ENCODE measurements around the gene DNAJC5G. TPM values are rescaled to one million over a fixed set of nuclear protein-coding genes. Genes with fewer than 3 reads are reported as not detected.

Gene DNAJC5G
- total and polyA plus RNA-seq, 2 of the 13 experiments (the other 11 are each of a cell fraction or from before 2014, with no cell fraction given), result 0.05 TPM; not detected in 1

DNA sequence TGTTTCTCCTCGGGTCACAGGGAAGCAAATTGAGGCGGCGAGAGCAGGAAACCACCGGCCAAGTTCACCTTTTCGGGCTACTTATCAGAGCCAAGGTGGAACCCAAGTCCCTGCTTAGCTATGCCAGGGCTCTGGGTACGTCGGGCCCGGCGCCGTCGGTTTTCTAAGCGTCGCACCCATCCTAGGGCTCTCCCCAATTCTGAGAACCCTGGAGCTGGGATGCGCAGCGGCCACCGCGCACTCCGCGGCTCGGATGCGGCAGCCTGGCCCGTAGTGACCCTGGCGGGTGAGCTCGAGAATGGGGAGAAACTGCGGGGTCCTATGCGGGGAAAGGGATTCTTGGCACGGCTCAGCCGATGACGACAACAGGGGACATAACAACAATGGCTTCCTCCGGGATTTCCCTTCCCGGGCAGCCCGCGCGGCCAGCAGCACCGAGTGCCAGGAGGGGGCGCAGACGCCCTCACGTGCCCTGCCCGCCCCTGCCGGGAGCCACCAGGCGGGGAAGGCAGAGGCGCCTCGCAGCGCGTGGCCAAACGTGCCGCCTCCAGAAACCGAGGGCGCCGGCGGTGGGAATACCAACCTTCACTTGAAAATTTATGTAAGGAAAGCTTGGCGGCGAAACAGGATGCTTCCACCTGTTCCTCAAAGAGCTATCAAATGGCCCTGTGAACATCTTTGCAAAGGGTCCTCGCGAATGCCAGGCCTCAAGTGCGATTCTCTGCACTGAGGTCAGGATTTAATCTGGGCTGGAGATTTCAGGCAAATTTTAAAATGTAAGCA lies 10.3 kb upstream of the DNAJC5G start (continued):
- TF ChIP-seq, protein P1, sequence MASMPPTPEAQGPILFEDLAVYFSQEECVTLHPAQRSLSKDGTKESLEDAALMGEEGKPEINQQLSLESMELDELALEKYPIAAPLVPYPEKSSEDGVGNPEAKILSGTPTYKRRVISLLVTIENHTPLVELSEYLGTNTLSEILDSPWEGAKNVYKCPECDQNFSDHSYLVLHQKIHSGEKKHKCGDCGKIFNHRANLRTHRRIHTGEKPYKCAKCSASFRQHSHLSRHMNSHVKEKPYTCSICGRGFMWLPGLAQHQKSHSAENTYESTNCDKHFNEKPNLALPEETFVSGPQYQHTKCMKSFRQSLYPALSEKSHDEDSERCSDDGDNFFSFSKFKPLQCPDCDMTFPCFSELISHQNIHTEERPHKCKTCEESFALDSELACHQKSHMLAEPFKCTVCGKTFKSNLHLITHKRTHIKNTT (CRISPR knock-in tag; IDR thresholded peaks at IDR 0.05), result no peak
- TF ChIP-seq NFE2L1 (CRISPR knock-in tag; IDR thresholded peaks at IDR 0.05; ENCODE audit: borderline replicate concordance), result no peak
- no peak for TF ChIP-seq NKX3-1 (CRISPR knock-in tag; IDR thresholded peaks at IDR 0.05)
- peak; percentile 63 for TF ChIP-seq FOXA3 (CRISPR knock-in tag; IDR thresholded peaks at IDR 0.05)
- TF ChIP-seq WIZ (CRISPR knock-in tag; IDR thresholded peaks at IDR 0.05), result no peak
- peak; percentile 85 for TF ChIP-seq PTBP1 (IDR thresholded peaks at IDR 0.05; ENCODE audit: low read depth, low read length, poor library complexity, severe bottlenecking)
- no peak for TF ChIP-seq MAFF (IDR thresholded peaks at IDR 0.05; ENCODE audit: low read depth, low read length)
- no peak for TF ChIP-seq MED8 (CRISPR knock-in tag; IDR thresholded peaks at IDR 0.05; ENCODE audit: insufficient replicate concordance)
- TF ChIP-seq FOXJ3 (CRISPR knock-in tag; IDR thresholded peaks at IDR 0.05; ENCODE audit: borderline replicate concordance), result no peak
- TF ChIP-seq, protein P2, sequence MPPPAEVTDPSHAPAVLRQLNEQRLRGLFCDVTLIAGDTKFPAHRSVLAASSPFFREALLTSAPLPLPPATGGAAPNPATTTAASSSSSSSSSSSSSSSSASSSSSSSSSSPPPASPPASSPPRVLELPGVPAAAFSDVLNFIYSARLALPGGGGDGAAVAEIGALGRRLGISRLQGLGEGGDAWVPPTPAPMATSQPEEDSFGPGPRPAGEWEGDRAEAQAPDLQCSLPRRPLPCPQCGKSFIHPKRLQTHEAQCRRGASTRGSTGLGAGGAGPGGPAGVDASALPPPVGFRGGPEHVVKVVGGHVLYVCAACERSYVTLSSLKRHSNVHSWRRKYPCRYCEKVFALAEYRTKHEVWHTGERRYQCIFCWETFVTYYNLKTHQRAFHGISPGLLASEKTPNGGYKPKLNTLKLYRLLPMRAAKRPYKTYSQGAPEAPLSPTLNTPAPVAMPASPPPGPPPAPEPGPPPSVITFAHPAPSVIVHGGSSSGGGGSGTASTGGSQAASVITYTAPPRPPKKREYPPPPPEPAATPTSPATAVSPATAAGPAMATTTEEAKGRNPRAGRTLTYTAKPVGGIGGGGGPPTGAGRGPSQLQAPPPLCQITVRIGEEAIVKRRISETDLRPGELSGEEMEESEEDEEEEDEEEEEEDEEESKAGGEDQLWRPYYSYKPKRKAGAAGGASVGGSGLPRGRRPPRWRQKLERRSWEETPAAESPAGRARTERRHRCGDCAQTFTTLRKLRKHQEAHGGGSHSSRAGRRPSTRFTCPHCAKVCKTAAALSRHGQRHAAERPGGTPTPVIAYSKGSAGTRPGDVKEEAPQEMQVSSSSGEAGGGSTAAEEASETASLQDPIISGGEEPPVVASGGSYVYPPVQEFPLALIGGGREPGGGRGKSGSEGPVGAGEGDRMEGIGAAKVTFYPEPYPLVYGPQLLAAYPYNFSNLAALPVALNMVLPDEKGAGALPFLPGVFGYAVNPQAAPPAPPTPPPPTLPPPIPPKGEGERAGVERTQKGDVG (CRISPR knock-in tag; IDR thresholded peaks at IDR 0.05; ENCODE audit: borderline replicate concordance), result no peak
- TF ChIP-seq ZNF775 (CRISPR knock-in tag; IDR thresholded peaks at IDR 0.05; ENCODE audit: borderline replicate concordance), result no peak
- TF ChIP-seq CHCHD3 (CRISPR knock-in tag; IDR thresholded peaks at IDR 0.05), result no peak
- TF ChIP-seq KDM2A (CRISPR knock-in tag; IDR thresholded peaks at IDR 0.05; ENCODE audit: borderline replicate concordance, low read depth), result peak; percentile 92
- TF ChIP-seq, protein P3, sequence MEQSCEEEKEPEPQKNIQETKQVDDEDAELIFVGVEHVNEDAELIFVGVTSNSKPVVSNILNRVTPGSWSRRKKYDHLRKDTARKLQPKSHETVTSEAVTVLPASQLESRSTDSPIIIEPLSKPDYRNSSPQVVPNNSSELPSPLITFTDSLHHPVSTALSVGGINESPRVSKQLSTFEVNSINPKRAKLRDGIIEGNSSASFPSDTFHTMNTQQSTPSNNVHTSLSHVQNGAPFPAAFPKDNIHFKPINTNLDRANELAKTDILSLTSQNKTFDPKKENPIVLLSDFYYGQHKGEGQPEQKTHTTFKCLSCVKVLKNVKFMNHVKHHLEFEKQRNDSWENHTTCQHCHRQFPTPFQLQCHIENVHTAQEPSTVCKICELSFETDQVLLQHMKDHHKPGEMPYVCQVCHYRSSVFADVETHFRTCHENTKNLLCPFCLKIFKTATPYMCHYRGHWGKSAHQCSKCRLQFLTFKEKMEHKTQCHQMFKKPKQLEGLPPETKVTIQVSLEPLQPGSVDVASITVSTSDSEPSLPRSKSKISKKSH (CRISPR knock-in tag; IDR thresholded peaks at IDR 0.05; ENCODE audit: borderline replicate concordance), result peak; percentile 19; the same call in 1 of the 2 replicates
- TF ChIP-seq RFXANK (CRISPR knock-in tag; IDR thresholded peaks at IDR 0.05), result no peak
- no peak for TF ChIP-seq ZNF737 (CRISPR knock-in tag; IDR thresholded peaks at IDR 0.05; ENCODE audit: borderline replicate concordance)
- peak; percentile 64; the same call in 1 of the 2 replicates for TF ChIP-seq ZSCAN25 (CRISPR knock-in tag; IDR thresholded peaks at IDR 0.05)
- TF ChIP-seq, protein P4, sequence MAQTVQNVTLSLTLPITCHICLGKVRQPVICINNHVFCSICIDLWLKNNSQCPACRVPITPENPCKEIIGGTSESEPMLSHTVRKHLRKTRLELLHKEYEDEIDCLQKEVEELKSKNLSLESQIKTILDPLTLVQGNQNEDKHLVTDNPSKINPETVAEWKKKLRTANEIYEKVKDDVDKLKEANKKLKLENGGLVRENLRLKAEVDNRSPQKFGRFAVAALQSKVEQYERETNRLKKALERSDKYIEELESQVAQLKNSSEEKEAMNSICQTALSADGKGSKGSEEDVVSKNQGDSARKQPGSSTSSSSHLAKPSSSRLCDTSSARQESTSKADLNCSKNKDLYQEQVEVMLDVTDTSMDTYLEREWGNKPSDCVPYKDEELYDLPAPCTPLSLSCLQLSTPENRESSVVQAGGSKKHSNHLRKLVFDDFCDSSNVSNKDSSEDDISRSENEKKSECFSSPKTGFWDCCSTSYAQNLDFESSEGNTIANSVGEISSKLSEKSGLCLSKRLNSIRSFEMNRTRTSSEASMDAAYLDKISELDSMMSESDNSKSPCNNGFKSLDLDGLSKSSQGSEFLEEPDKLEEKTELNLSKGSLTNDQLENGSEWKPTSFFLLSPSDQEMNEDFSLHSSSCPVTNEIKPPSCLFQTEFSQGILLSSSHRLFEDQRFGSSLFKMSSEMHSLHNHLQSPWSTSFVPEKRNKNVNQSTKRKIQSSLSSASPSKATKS (CRISPR knock-in tag; IDR thresholded peaks at IDR 0.05), result no peak
- no peak for TF ChIP-seq CBX2 (IDR thresholded peaks at IDR 0.05; ENCODE audit: low read depth, low read length)
- peak; percentile 95; the same call in 1 of the 2 replicates for TF ChIP-seq CBX2 (CRISPR knock-in tag; IDR thresholded peaks at IDR 0.05; ENCODE audit: low read depth)
- TF ChIP-seq MIXL1 (CRISPR knock-in tag; IDR thresholded peaks at IDR 0.05), result no peak
- TF ChIP-seq ZNF558 (CRISPR knock-in tag; IDR thresholded peaks at IDR 0.05; ENCODE audit: borderline replicate concordance), result no peak; the same call in 1 of the 2 replicates
